ENCODE results near the gene ACTR1A.

GRCh38 chr10:102534333-102534732 lies 31.8 kb upstream of the ACTR1A start:
- no peak for TF ChIP-seq CTCF (IDR thresholded peaks at IDR 0.05)
- TF ChIP-seq EZH2 (IDR thresholded peaks at IDR 0.05; ENCODE audit: borderline replicate concordance, insufficient read depth, low read depth, low read length, poor library complexity, severe bottlenecking): no peak
